Sciatic nerve (tissue), 2 donors: ENCODE results near the gene PUS3. TPM values are rescaled to one million over a fixed set of nuclear protein-coding genes. Genes with fewer than 3 reads are reported as not detected.

Experiments
- ATAC-seq: fragments of 200-7000 bp; cut with Tn5 transposase; one replicate; pipeline ENCODE4 v1.9.1; 2020; ENCODE audit warnings: mild to moderate bottlenecking, moderate library complexity
- DNase-seq: peaks from one replicate; pipeline ENCODE4 v3.0.0-alpha.2; 2020; ENCODE audit warnings: low spot score
- intact Hi-C: fragments of 100-400 bp; cut with DNase I; formaldehyde crosslinking; loops from one replicate; pipeline ENCODE4 v1.14.2; 2022
- total RNA-seq: library from RNA; stranded (reverse); fragmentation: NEBNext Ultra II Directional; extraction: Animal tissue kit (Norgen Biotek cat#: 25700); gene quantifications from one replicate; pipeline ENCODE4 v1.2.1, GENCODE V29; 2021
- donor health status: DM: no; HTN: no; CAD: no.
- donor health status: DM: no; HTN: no; CAD: no.

Gene PUS3
- total RNA-seq, 1 donor from 2014 or later, result 10.7 TPM

DNA sequence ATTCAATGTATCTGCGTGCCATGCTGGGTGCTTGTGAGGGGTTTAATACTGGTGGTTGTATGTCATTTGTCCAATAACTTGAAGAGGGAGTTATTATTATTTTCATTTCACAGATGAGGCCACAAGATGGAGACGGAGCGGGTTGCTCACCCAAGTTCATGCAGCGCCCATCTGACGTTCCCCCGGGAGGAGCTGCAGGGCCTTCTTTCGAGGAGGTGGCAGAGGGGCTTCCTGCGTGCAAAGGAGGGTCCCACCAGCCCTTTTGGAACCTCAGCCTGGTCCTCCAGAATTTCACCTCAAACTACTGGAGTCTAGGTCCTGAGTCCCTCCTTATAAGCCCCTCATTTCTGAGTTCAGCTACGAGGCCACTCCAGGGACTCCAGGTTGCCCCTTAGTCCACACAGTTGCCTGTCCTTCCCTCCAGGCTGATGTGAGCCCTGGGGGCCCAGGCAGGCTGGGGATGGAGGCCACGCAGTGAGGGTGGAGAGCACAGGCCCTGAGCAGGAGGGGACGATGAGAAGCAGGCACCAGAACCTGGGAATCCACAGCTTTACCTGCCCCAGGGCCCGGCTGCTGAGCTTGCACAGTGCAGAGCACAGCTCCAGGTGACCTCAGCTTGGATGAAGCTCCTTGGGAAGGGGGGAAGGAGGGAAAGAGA lies 39.9 kb upstream of the PUS3 start:
- no peak for DNase-seq
- ATAC-seq, result no peak
- intact Hi-C loops, result no loop called here

DNA sequence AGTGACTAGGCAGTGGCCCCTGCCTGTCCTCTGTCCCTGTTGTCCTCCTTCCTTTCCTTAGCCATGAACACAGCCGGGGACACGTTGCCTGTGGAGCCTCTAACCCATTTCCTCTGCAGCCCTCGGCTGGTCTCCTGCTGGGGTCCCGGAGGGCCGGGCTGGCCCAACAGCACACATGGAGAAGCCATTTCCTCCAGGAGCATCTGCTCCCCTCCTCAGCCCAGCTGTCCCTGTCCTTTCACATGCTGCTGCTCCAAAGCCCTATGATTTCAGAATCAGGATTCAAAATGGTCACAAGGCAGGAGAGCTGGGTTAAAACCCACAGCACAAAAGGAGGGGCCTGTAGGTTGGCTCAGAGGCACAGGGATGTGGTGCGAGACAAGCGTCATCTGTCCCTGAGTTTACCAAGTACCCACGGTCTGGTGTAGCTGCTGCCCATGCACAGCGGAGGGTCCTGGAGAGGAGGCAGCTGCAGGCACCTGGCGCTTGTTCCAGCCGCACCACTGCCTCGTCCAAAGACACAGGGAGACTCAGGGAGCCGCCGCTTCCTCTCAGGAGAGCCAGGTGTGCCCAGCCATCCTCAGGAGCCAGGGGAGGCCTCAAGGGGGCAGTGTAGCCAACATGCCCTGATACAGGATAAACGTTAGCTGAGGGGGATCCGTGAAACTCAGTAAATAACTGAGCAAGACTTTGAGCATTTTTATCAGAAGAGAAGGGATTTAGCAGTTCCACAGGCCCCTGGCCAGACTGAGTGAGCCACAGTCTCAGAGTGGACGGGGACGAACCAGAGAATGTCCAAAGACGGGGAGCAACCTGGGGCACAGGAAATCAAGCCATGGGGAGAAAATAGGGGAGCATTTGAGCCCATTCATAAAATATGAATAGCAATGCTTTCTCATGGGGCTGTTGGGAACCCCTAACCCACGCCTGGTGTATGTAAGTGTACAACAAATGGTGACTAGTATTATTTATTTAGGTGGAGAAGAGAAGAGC lies 38.9 kb upstream of the PUS3 start:
- intact Hi-C loops, result no loop called here
- ATAC-seq (peak; percentile 62), DNase-seq (peak; percentile 70)

DNA sequence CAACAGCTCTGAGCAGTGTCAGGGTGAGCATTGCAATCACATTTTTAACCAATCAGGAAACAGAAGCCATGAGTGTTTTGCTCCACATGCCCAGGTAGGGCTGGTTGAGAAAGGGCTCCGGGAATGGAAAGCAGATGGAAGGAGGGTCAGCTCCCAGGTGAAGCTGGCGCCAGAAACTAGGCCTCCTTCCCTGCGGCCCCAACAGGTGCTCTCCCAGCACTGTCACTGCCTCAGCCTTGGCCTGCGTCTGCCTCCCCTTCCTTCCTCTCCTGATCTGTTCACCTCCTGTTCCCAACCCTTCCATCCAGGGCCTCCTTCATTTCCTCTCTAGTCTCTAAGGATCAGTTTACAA lies 38.2 kb upstream of the PUS3 start:
- ATAC-seq, result no peak
- DNase-seq, result no peak

GRCh38 chr11:125940145-125940544 lies 37.1 kb upstream of the PUS3 start:
- DNase-seq (no peak), ATAC-seq (no peak)
- intact Hi-C loops, result no loop called here

More for the DNA sequence above, 38.2 kb upstream of the PUS3 start:
- intact Hi-C loops, result no loop called here

DNA sequence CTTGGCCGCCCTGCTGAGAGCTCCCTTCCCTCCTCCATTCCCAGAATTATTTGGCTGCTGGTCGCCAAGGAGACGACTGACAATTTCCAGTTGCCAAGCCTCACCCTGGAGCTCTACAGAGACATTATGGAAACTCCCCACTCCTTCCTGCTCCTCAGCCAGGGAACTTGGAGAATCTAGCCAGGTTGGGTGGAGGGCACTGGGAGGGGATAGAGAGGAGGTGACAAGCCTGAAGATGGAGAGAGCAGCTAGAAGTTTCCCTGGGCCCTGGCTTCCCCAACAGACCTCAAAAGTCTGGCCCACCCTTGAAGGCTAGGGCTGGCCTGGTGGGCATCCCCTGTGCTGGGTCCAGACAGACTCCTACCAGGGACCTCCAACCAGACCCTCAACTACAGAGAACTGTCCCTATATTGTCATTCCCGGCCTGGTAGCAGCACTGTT lies 36.1 kb upstream of the PUS3 start:
- intact Hi-C loops, result no loop called here
- ATAC-seq (peak; percentile 58), DNase-seq (peak; percentile 53)

- ATAC-seq (no peak), DNase-seq (no peak)
- intact Hi-C loops, result no loop called here
Observed at GRCh38 chr11:125938418-125938817, 35.4 kb upstream of the PUS3 start.

DNA sequence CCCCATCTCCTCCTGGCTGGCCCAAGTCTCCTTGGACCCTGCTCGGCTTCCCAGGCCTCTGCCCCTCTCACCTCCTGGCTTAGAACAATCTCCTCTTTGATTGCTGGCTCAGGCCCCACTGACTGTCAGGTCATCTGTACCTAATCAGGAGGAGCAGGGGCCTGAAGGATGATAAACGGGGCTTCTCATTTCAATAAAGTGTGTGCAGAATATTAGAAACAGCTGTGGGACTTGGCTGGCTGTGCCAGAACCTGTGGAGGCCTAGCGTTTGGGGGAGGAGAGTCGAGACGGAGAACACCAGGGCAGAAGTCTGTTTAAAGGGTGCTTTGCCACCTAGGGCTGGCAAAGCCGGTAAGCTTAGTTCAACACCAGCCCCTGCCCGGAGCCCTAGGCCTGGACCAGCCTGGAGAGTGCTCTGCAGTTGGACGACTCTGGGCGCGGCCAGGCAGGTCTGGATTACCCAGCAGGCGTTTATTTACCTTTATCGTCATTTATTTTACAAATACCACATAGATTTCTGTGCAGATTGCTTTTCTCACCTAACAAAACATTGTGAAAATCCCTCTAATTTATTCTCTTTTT lies 32.7 kb upstream of the PUS3 start:
- peak; percentile 50 for ATAC-seq
- intact Hi-C loops, result no loop called here
- DNase-seq, result no peak

- ATAC-seq (no peak), DNase-seq (no peak)
- intact Hi-C loops, result no loop called here
Observed at GRCh38 chr11:125935056-125935455, 32.0 kb upstream of the PUS3 start.

DNA sequence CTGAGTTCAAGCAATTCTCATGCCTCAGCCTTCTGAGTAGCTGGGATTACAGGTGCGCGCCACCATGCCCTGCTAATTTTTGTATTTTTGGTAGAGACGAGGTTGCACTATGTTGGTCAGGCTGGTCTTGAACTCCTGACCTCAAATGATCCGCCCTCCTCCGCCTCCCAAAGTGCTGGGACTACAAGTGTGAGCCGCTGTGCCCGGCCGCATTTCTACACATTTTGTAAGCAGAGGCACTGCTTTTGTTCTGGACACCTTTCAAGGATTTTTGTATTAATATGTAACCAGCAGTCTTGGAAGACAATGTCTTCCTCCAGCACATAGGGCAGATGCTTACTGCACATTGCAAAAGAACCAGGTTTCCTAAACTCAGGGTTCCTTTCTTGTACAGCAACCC lies 31.5 kb upstream of the PUS3 start:
- DNase-seq, result no peak
- intact Hi-C loops, result no loop called here

DNA sequence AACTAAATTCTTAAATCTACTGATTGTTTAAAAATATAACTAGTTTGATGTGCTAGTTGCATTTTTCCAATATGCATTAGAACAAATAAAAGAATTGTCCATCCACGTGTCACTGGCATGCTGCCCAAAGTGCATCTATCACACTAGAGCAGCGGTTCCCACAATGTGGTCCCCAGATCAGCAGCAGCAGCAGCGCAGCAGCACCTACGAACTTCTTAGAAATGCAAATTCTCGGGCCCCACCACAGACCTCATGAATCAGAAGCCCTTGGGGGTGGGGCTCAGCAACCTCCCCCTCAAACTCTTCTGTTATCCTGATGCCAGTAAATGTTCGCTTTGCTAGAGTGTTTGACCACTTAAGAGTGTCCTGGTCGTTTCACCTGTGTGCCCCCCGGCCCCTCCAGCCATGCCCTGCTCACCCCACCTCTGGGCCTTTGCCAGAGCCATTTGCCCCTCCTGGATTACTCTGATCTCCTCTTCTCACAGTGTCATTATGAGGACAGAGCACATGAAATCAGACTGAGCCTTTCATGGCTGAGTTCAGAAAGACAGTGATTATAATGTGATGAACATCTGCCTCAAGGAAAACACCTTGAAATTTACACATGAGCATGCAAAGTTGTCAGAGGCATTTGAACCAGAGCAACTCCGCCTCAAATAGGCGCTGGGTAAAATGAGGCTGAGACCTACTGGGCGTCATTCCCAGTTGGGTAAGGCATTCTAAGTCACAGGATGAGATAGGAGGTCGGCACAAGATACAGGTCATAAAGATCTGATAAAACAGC lies 30.2 kb upstream of the PUS3 start:
- ATAC-seq (no peak), DNase-seq (no peak)
- intact Hi-C loops, result no loop called here

More for the DNA sequence above, 31.5 kb upstream of the PUS3 start:
- no peak for ATAC-seq

DNA sequence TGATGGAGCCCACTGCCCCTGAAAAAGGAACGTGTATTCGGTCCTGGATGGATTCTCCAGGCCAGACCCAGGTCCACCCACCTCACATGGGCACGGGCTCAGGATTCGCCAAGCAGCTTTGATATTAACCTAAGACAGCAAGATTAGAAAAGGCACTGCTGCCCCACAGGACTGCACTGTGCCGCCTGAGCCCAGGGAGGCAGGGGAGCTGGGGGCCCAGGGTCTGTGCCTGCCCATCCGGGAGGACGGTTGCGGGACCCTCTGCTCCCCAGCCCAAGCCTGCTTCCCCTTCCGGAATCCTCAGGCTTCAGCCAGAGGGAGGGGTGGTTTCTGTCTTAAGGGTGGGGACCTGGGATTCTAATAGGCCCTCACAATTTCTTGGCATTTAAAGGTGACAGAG lies 29.3 kb upstream of the PUS3 start:
- DNase-seq (no peak), ATAC-seq (no peak)
- intact Hi-C loops, result no loop called here

GRCh38 chr11:125931668-125932067 lies 28.7 kb upstream of the PUS3 start:
- intact Hi-C loops, result no loop called here
- DNase-seq, result no peak
- no peak for ATAC-seq

- intact Hi-C loops, result no loop called here
- DNase-seq, result no peak
- no peak for ATAC-seq
Observed at GRCh38 chr11:125931116-125931515, 28.1 kb upstream of the PUS3 start.

DNA sequence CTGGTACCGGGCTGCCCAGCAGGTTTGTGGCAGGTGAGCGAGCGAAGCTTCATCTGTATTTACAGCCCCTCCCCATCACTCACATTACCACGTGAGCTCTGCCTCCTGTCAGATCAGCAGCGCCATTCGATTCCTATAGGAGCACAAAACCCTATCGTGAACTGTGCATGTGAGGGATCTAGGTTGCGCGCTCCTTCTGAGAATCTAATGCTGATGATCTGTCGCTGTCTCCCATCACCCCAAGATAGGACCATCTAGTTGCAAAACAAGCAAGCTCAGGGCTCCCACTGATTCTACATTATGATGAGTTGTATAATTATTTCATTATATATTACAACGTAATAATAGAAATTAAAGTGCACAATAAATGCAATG lies 27.1 kb upstream of the PUS3 start:
- DNase-seq (no peak), ATAC-seq (no peak)
- intact Hi-C loops, result no loop called here

DNA sequence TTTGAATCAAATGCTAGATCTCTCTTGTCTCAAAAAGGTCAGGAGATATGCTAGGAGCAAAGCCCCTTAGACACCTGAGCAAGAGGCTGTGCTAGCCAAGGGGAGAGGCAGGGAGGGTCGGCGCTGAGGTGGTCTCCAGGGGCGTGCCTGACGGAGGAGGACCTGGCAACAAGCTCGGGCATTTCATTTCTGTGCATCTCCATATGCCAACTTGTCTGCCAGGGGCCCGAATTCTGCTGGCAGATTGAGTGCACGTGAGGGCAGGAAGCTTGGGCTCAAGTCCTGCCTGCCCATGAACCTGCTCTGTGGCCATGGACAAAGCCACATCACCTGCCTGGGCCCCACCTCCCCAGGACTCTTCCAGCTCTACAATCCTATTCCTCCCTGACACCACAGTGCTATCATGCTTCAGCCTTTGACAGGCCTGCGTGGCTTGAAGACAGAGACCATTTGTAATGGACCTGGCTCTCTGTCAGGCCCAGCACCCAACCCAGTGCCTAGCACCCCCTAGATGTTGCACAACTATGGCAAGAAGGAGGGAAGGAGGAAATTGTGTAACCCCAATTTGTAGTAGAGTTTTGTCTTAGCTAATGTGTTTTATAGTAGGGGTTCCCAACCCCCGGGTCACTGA lies 26.6 kb upstream of the PUS3 start:
- intact Hi-C loops, result no loop called here
- ATAC-seq, result no peak
- DNase-seq, result no peak

- DNase-seq (no peak), ATAC-seq (no peak)
- intact Hi-C loops, result no loop called here
Observed at GRCh38 chr11:125926682-125927081, 23.7 kb upstream of the PUS3 start.

GRCh38 chr11:125925804-125926203 lies 22.8 kb upstream of the PUS3 start:
- ATAC-seq (no peak), DNase-seq (no peak)
- intact Hi-C loops, result loop anchor here (2.0 kb wide), 1 partner anchor 265 kb away; no protein-coding TSS in a partner anchor

- ATAC-seq, result no peak
- intact Hi-C loops, result loop anchor here (2.0 kb wide), 1 partner anchor 266 kb away; no protein-coding TSS in a partner anchor
- DNase-seq, result no peak
Observed at GRCh38 chr11:125925247-125925740, 22.3 kb upstream of the PUS3 start.
